HG02759 (cell line): Measurements from ENCODE around the gene EBLN1.
A peak's percentile ranks its signal among the peaks of the same experiment; 100 is the strongest.

ENCODE experiments used
- ATAC-seq: cut with Tn5 transposase; IDR thresholded peaks from one replicate; pipeline ENCODE4 v1.9.1; 2021; ENCODE audit warnings: mild to moderate bottlenecking, moderate library complexity; ENCODE audit not compliant: unreplicated experiment

EBLN1 gene

DNA sequence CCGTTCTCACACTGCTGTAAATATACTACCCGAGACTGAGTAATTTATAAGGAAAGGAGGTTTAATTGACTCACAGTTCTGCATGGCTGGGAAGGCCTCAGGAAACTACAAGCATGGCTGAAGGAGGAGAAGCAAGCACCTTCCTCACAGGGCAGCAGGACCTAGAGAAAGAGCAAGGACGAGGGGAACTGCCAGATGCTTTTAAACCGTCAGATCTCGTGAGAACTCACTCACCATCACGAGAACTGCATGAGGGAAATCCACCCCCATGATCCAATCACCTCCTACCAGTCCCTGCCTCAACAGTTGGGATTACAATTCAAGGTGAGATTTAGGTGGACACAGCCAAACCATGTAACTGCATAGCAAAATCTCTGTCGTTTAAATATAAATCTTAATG, at the start of gene EBLN1:
Gene EBLN1 (minus strand): TSS at position 174 of the 400 bp plus-strand sequence. CDS start 8,032 bp downstream, outside the sequence.
- ATAC-seq = no peak

DNA sequence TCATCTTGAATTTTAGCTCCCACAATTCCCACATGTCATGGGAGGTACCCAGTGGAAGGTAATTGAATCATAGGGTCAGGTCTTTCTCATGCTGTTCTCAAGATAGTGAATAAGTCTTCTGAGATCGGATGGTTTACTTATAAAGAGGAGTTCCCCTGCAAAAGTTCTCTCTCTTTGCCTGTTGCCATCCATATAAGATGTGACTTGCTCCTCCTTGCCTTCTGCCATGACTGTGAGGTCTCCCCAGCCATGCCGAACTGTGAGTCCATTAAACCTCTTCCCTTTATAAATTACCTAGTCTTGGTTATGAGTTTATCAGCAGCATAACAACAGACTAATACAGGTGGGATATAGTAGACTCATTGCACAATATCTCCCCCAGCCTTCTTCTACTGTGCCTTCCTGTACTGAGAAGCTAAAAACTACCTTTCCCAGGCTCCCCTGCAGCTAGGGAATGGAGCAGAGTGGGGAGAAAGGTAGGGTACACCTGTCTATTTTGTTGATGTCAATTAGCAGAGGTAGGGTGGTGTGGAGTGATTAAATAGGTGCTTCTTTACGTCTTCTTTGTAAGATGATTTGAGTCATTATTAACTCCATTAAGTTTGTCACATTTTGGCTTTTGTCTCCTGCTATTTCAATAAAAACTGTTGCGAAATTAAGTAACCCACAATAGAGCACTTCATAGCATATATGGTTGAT, 48.2 kb upstream of the EBLN1 start:
- ATAC-seq = no peak

DNA sequence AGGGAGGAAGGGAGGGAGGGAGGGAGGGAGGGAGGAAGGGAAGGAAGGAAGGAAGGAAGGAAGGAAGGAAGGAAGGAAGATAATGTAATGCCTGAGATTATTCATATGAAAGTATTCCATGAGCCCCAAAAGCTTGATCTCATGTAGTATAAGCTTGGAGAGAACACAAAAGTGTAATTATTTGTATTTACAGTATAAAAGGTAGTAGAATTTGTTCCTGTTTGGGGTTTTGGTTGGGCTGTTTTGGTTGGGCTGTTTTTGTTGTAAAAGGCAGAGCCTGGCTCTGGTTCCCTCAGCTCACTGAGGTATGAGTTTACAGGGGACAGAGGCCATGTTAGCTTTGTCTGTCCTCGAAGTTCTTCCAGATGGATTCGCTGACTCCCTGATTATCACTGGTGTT, 45.3 kb upstream of the EBLN1 start:
- ATAC-seq = no peak

GRCh38 chr10:22259280-22259679, 41.5 kb upstream of the EBLN1 start:
- no peak for ATAC-seq

DNA sequence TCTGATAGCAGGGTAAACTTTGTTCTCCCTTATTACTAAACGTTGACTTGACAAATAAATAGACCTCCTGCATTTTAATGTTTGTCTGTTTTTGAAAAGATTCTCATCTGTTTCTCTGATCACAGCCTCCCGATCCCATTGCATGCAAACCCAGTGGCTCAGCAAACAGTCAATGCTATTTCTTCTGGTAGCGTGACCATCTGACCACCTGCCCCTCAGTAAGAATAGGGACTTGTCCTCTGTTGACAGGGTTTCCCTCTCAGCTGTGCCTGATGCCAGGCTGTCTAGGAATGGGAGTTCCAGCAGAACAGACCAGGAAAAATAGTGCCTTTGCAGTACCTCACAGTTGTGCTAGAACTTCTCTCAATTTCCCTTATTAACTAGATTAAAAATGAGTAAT, 40.7 kb upstream of the EBLN1 start:
- ATAC-seq = no peak

- ATAC-seq = no peak
Observed at GRCh38 chr10:22253580-22253882, 35.7 kb upstream of the EBLN1 start.

GRCh38 chr10:22252801-22253579, 35.2 kb upstream of the EBLN1 start:
- peak; percentile 36 for ATAC-seq

- ATAC-seq = peak; percentile 67
Observed at GRCh38 chr10:22252224-22252800, 34.5 kb upstream of the EBLN1 start.

GRCh38 chr10:22251751-22252223, 34.0 kb upstream of the EBLN1 start:
- ATAC-seq = peak; percentile 53

- ATAC-seq = no peak
Observed at GRCh38 chr10:22250897-22251660, 33.3 kb upstream of the EBLN1 start.

GRCh38 chr10:22247636-22248035, 29.8 kb upstream of the EBLN1 start:
- no peak for ATAC-seq

GRCh38 chr10:22246680-22247391, 29.0 kb upstream of the EBLN1 start:
- no peak for ATAC-seq

DNA sequence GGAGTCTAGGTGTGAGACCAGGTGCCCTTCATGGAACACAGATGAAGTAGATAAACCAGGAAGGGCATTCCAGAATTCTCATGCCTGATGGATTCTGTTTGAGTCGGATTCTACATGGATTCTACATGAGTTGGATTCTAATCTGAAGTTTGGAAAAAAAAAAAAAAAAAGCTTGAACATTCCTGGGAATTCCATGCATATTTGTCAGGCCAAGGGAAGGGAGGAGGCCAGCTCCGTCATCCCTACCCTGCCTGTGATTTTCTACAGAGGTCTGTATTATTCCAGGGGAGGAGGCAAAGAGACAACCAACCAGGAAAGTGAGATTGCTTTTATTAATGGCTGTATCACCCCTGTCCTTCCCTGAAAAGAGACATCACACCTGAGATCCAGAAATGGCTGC, 27.8 kb upstream of the EBLN1 start:
- ATAC-seq = no peak

GRCh38 chr10:22244855-22245254, 27.0 kb upstream of the EBLN1 start:
- ATAC-seq = no peak

DNA sequence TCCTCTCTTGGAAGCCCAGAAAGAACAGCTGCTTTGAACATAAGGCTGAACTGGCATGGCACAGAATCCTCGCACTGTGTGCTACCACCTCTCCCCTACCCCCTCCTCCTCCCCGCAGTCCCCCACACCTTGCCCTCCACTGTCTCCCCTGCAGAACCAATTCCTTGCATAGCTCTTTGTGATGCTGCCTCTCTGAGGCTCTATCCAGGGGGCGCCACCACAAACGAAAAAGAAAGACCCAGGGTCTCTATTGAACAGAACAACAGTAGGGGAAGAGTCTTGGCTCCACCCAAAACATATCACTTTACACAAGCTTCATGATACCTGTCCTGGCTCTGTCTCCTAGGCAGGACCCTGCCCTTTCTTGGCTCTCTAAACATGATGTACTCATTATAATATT, 26.2 kb upstream of the EBLN1 start:
- ATAC-seq = no peak

DNA sequence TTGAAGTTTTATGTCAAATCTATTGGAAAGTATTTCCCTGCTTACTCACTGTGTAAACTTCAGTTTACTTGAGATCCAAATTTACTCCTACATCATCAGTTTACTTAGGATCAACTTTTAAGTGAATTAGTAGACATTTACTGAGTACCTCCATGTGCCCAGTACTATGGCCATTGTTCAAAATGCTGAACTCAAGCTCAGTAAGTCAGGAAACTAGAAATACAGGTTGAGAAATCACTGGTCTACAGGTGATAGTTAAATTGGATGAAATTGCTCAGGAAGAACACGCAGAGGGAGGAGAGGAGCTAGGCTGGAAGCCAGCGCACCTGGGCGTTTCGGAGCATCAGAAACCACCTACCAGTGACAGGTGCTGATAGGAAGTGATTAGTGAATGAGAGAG, 25.5 kb upstream of the EBLN1 start:
- no peak for ATAC-seq

GRCh38 chr10:22231260-22231659, 13.4 kb upstream of the EBLN1 start:
- ATAC-seq = no peak

DNA sequence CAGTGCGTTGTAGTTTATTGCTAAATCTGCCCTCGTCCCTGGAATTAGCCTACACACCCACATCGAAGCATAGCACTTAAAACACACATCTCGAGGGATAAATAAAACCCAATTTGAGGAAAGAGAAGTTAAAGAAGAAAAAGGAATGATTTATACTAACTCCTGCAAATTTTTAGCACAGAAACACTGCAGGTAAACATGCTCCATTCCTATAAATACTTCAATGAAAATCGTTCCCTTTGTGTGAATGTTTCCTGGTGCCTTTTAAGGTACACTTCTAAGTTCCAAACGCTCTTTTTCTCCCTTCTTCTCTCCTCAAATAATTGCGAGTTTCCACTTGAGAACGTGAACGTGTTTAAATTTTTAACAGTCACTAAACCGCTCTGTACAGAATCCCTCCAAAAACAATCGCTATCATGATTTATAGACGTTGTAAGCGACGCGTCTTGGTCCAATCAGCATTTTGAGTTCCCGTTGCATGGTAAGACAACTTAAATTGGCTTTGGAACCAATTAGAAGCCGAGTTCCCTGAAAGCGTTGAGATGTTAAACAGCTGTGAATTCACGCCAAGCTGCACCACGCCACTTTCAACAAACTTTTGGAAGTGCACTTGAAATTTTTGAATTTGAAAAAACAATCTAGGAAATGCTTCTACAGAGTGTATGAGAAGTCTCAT, 12.5 kb upstream of the EBLN1 start:
- ATAC-seq = no peak

DNA sequence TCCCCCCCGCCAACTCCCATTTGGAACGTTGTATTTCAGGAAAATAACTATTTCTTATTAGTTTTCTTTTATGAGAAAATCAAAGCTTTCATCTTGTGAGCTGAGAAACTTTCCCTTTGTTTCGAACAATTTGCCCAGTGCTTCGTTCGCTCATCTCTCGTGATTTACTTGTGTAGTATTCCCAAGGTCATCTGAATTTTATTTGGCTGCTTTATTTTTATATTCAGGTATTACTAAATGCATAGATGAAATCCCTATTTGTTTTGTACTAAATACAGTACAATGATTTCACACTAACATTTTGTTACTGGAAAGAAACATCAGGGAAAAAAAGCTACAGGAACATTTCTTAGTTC, 12.0 kb upstream of the EBLN1 start:
- no peak for ATAC-seq
